Hepatocyte (in vitro differentiated cells): ENCODE results near the gene CYTH1. TPM values are rescaled to one million over a fixed set of nuclear protein-coding genes. Genes with fewer than 3 reads are reported as not detected.

ENCODE experiments used
- DNase-seq: peaks from one replicate; pipeline ENCODE4 v3.0.0-alpha.2; 2016; ENCODE audit warnings: low spot score
- H2AFZ ChIP-seq: fragments of 200-600 bp; sonication (generic); 2 replicates; pipeline ENCODE4 v1.6.0; 2016; ENCODE audit warnings: antibody characterized with exemption, mild to moderate bottlenecking
- H3K27ac ChIP-seq: fragments of 200-600 bp; sonication (generic); 2 replicates; pipeline ENCODE4 v1.5.1; 2016; ENCODE audit warnings: mild to moderate bottlenecking
- H3K27me3 ChIP-seq: fragments of 200-600 bp; sonication (generic); 2 replicates; pipeline ENCODE4 v1.6.1; 2016
- H3K36me3 ChIP-seq: fragments of 200-600 bp; sonication (generic); replicated peaks from 2 replicates; pipeline ENCODE4 v1.5.1; 2016; ENCODE audit warnings: low read depth; ENCODE audit not compliant: insufficient read depth
- H3K4me1 ChIP-seq: fragments of 200-600 bp; sonication (generic); 2 replicates; pipeline ENCODE4 v1.5.1; 2016; ENCODE audit warnings: mild to moderate bottlenecking, moderate library complexity; ENCODE audit not compliant: insufficient read depth
- H3K4me2 ChIP-seq: fragments of 200-600 bp; sonication (generic); 2 replicates; pipeline ENCODE4 v1.6.0; 2016
- H3K4me3 ChIP-seq: fragments of 200-600 bp; sonication (generic); 2 replicates; pipeline ENCODE4 v1.5.1; 2016; ENCODE audit warnings: mild to moderate bottlenecking
- H3K79me2 ChIP-seq: fragments of 200-600 bp; sonication (generic); 2 replicates; pipeline ENCODE4 v1.6.0; 2017; ENCODE audit warnings: mild to moderate bottlenecking
- H3K9me2 ChIP-seq: fragments of 200-600 bp; sonication (generic); replicated peaks from 2 replicates; pipeline ENCODE4 v1.6.0; 2017; ENCODE audit warnings: mild to moderate bottlenecking; ENCODE audit not compliant: insufficient read depth
- H3K9me3 ChIP-seq: fragments of 200-600 bp; sonication (generic); 2 replicates; pipeline ENCODE4 v1.5.1; 2016; ENCODE audit warnings: low read depth, mild to moderate bottlenecking
- H4K20me1 ChIP-seq: fragments of 200-600 bp; sonication (generic); 2 replicates; pipeline ENCODE4 v1.6.0; 2016; ENCODE audit warnings: mild to moderate bottlenecking; ENCODE audit not compliant: insufficient read depth, poor library complexity, severe bottlenecking
- CTCF ChIP-seq: fragments of 200-600 bp; sonication (generic); IDR thresholded peaks from 2 replicates; pipeline ENCODE4 v1.5.1; 2016; ENCODE audit warnings: antibody characterized with exemption, mild to moderate bottlenecking; ENCODE audit not compliant: poor library complexity
- EZH2 ChIP-seq: fragments of 200-600 bp; sonication (generic); IDR thresholded peaks from 2 replicates; pipeline ENCODE4 v1.6.1; 2016; ENCODE audit warnings: antibody characterized with exemption, mild to moderate bottlenecking, borderline replicate concordance
- EZH2phosphoT487 ChIP-seq: fragments of 200-600 bp; sonication (generic); IDR thresholded peaks from one replicate; pipeline ENCODE4 v1.6.1; 2018; ENCODE audit warnings: antibody characterized with exemption, mild to moderate bottlenecking, low read depth, moderate library complexity; ENCODE audit not compliant: unreplicated experiment, severe bottlenecking
- WGBS: methylation state at CpG from one replicate; pipeline ENCODE4 v1.1.6; 2016; ENCODE audit warnings: low lambda C conversion rate; ENCODE audit errors: missing lambda C conversion rate; 5-methylcytosine and 5-hydroxymethylcytosine counted together
- polyA plus RNA-seq: library from polyadenylated mRNA; unstranded; fragments of >200 nt; fragmentation: Nextera tagmentation; extraction: Ambion mirVana; gene quantifications from 2 replicates; pipeline ENCODE4 v1.2.1, GENCODE V29; 2016
- total RNA-seq: library from RNA; depleted of rRNA; stranded (reverse); fragments of >200 nt; gene quantifications from 2 replicates; pipeline ENCODE4 v1.2.3, GENCODE V29; 2014

The CYTH1 gene
- total and polyA plus RNA-seq, 2 experiments from 2014 or later: 38.5 to 44.4 TPM

DNA sequence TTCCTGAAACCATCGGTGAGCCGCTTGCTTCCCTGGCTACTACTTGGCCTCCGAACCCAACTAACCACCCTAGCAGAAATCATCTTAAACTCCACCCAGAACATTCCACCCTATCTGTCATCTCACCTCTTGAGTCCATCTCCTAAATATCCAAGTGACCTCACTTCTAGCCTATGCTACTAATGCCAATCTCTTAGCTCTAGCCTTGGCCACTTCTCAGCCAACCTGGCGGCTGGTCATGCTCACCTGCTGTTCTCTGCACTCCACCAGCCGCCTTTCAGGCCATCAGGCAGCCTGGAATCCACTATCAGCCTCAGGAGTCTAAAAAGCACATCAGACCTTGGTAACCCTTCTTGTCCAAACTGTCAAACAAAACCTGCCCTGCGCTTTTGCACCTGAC is 11.9 kb upstream of the CYTH1 start:
- Histone ChIP-seq H3K4me1 (peaks cover 33% of the 10 kb centered on the region), H3K4me2 (no peak overlapping the region), H4K20me1 (no peaks in the 10 kb centered on the region), H3K4me3 (no peak overlapping the region), H3K9me3 (no peaks in the 10 kb centered on the region), H3K79me2 (no peaks in the 10 kb centered on the region), H3K27ac (no peak overlapping the region), H3K27me3 (no peaks in the 10 kb centered on the region), H2AFZ (no peak overlapping the region), H3K9me2 (no peaks in the 10 kb centered on the region), H3K36me3 (no peaks in the 10 kb centered on the region)
- no peak for DNase-seq
- 98% methylated on average over 6 of the region's 6 CpGs for WGBS
- TF ChIP-seq EZH2phosphoT487 (no peak), EZH2 (no peak), CTCF (no peak)

GRCh38 chr17:78793415-78793814 is 11.3 kb upstream of the CYTH1 start:
- no peak overlapping the region for H3K4me2 ChIP-seq

GRCh38 chr17:78791840-78792709 is 10.0 kb upstream of the CYTH1 start:
- WGBS: 90% methylated on average over 11 of the region's 11 CpGs

More at GRCh38 chr17:78793415-78793814, 11.3 kb upstream of the CYTH1 start:
- H3K4me3 ChIP-seq: no peak overlapping the region
- no peak overlapping the region for H2AFZ ChIP-seq
- no peaks in the 10 kb centered on the region for H3K79me2 ChIP-seq
- no peak for DNase-seq
- H4K20me1 ChIP-seq: no peaks in the 10 kb centered on the region
- H3K36me3 ChIP-seq: no peaks in the 10 kb centered on the region
- no peaks in the 10 kb centered on the region for H3K27me3 ChIP-seq
- H3K9me3 ChIP-seq: no peaks in the 10 kb centered on the region
- no peaks in the 10 kb centered on the region for H3K9me2 ChIP-seq
- TF ChIP-seq CTCF (no peak), EZH2phosphoT487 (no peak), EZH2 (no peak)
- no peak overlapping the region for H3K27ac ChIP-seq
- peaks cover 33% of the 10 kb centered on the region for H3K4me1 ChIP-seq
- WGBS: 96% methylated on average over 10 of the region's 10 CpGs

More at GRCh38 chr17:78791840-78792709, 10.0 kb upstream of the CYTH1 start:
- no peak for DNase-seq
- Histone ChIP-seq H3K4me3 (no peak overlapping the region), H3K27me3 (no peaks in the 10 kb centered on the region), H3K36me3 (no peaks in the 10 kb centered on the region), H3K79me2 (no peaks in the 10 kb centered on the region), H3K4me1 (peaks cover 33% of the 10 kb centered on the region), H3K27ac (peak overlapping the region; percentile 83), H4K20me1 (no peaks in the 10 kb centered on the region), H2AFZ (no peak overlapping the region), H3K4me2 (peak overlapping the region; percentile 37), H3K9me3 (no peaks in the 10 kb centered on the region), H3K9me2 (no peaks in the 10 kb centered on the region)
- no peak for TF ChIP-seq EZH2
- no peak for TF ChIP-seq EZH2phosphoT487
- no peak for TF ChIP-seq CTCF
